ENCODE measurements around the gene UPK3A. TPM values are rescaled to one million over a fixed set of nuclear protein-coding genes. Genes with fewer than 3 reads are reported as not detected.
A peak's percentile ranks its signal among the peaks of the same experiment; 100 is the strongest.

Gene UPK3A
- total and polyA plus RNA-seq, 12 donors = 0.17 TPM; not detected in 11

DNA sequence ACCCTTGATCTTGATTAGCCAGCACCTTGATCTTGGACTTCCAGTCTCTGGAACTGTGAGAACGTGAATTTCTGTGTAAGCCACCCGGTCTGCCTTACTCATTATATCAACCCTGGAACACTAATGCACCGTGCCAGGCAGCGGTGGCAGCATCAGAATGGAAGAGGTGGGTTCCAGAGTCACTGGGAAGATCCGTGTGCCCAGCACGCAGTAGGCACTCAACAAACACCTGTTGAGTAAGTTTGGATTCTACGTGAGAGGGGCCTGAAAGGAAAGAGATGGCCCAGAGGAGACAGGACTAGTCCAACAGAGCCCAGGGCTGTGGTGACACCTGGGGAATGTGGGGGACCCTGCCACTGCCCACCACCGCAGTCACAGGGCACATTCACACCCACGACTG lies 6.6 kb upstream of the UPK3A start:
- Histone ChIP-seq H3K4me1 (replicated peaks in 1 of 2) (peaks cover 0 to 7% of the 10 kb centered on the region in 2 donors), H3K27me3 (no peaks in the 10 kb centered on the region), H3K4me3 (no peak overlapping the region), H3K36me3 (replicated peaks in 1 of 2) (no peaks in the 10 kb centered on the region), H3K9me3 (replicated peaks in 1 of 3) (no peaks in the 10 kb centered on the region), H3K27ac (no peak overlapping the region)
- intact Hi-C loops (cut with DNase I) = no loop called here
- WGBS, 4 donors = 69 to 85% (median 78%) methylated on average over 6 to 9 of the region's 9 CpGs
- no peak for TF ChIP-seq POLR2A (IDR thresholded peaks at IDR 0.05)
- TF ChIP-seq, protein P1, sequence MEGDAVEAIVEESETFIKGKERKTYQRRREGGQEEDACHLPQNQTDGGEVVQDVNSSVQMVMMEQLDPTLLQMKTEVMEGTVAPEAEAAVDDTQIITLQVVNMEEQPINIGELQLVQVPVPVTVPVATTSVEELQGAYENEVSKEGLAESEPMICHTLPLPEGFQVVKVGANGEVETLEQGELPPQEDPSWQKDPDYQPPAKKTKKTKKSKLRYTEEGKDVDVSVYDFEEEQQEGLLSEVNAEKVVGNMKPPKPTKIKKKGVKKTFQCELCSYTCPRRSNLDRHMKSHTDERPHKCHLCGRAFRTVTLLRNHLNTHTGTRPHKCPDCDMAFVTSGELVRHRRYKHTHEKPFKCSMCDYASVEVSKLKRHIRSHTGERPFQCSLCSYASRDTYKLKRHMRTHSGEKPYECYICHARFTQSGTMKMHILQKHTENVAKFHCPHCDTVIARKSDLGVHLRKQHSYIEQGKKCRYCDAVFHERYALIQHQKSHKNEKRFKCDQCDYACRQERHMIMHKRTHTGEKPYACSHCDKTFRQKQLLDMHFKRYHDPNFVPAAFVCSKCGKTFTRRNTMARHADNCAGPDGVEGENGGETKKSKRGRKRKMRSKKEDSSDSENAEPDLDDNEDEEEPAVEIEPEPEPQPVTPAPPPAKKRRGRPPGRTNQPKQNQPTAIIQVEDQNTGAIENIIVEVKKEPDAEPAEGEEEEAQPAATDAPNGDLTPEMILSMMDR (IDR thresholded peaks at IDR 0.05) = no peak
- DNase-seq = no peak

DNA sequence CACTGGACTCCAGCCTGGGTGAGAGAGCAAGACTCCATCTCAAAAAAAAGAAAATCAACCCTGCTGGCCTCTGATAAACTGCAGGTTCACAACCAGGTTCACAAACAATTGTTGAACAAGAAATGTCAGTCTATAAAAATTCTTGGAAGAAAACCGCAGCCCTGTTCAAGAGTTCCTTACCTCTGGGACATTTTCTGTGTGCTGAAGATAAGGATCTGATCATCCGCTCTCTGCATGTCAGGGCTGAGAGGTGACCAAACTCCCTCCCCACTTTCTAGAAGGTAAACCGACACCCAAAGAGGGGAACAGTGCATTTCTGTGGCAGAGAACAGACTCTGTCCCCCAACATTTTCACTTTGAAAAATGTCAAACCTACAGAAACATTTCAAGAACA lies 4.2 kb upstream of the UPK3A start:
- Histone ChIP-seq H3K4me1 (replicated peaks in 1 of 2) (peaks cover 0 to 18% of the 10 kb centered on the region in 2 donors), H3K27me3 (peaks cover 5% of the 10 kb centered on the region), H3K36me3 (replicated peaks in 1 of 2) (no peaks in the 10 kb centered on the region), H3K4me3 (no peak overlapping the region), H3K9me3 (replicated peaks in 1 of 3) (no peaks in the 10 kb centered on the region), H3K27ac (peak overlapping the region in 2 of 5 donors; percentile 44 to 74)
- DNase-seq = no peak
- intact Hi-C loops (cut with DNase I) = no loop called here
- WGBS, 4 donors = 82 to 99% (median 93%) methylated on average over 3 of the region's 3 CpGs
- TF ChIP-seq, protein P1 (IDR thresholded peaks at IDR 0.05) = no peak
- TF ChIP-seq POLR2A (IDR thresholded peaks at IDR 0.05) = no peak

DNA sequence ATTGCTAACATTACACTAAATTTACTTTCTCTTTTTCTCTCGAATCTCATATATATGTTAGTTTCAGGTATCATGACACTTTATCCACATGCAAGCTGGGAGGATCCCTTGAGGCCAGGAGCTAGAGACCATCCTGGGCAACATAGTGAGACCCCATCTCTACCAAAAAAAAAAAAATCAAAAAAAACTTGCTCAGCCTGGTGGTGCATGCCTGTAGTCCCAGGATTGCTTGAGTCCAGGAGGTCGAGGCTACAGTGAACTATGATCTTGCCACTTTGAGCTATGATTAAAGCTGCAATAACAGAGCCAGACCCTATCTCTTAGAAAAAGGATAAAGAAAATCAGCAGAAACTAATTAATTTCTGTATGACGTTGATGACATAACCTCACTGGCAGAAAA lies 3.7 kb upstream of the UPK3A start:
- no peaks in the 10 kb centered on the region for H3K36me3 ChIP-seq (replicated peaks in 1 of 2)
- 66 to 79% (median 70%) methylated on average over 3 of the region's 3 CpGs for WGBS, 4 donors
- no peak overlapping the region for H3K27ac ChIP-seq
- H3K27me3 ChIP-seq = peaks cover 5% of the 10 kb centered on the region
- DNase-seq = no peak
- no peak overlapping the region for H3K4me3 ChIP-seq
- H3K4me1 ChIP-seq (replicated peaks in 1 of 2) = peaks cover 0 to 18% of the 10 kb centered on the region in 2 donors
- H3K9me3 ChIP-seq (replicated peaks in 1 of 3) = no peaks in the 10 kb centered on the region
- TF ChIP-seq, protein P1 (IDR thresholded peaks at IDR 0.05) = no peak
- no peak for TF ChIP-seq POLR2A (IDR thresholded peaks at IDR 0.05)
- intact Hi-C loops (cut with DNase I) = no loop called here

DNA sequence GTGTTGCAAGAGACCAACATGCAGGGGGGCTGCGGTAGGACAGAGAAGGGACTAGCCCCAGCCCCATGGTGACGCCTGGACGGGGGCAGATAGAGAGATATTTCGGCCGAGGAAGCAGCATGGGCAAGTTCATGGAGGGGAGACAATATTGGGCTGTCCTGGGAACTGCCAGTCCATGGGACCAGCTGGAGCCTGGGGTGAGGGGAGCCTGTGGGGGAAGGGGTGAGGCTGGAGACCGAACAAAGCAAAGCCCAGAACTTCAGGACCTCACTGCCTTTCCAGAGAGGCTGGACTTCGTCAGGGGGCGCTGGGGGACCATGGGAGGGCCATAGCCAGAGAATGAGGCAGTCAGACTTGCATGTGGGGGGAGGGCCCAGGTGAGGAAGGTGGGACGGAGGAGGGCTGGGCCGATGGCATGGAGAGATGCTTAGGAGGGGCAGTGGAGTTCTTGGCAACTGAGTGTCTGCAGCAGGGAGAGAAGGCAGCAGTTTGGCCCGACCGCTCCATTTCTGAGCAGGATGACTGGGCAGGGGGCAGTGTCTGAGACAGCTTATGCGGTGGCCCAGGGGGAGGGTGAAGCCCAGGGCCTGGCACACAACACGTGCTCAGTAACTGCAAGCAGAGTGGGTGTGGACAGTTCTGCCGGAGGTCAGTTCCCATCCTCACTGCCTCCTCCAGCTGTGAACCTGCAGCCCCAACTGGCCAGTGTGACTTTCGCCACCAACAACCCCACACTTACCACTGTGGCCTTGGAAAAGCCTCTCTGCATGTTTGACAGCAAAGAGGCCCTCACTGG lies 712 bp downstream of the UPK3A start:
- TF ChIP-seq, protein P1 (IDR thresholded peaks at IDR 0.05) = no peak
- no peak for TF ChIP-seq POLR2A (IDR thresholded peaks at IDR 0.05)
- Histone ChIP-seq H3K27me3 (peaks cover 5% of the 10 kb centered on the region), H3K27ac (no peak overlapping the region), H3K36me3 (replicated peaks in 1 of 2) (no peaks in the 10 kb centered on the region), H3K4me3 (no peak overlapping the region), H3K4me1 (replicated peaks in 1 of 2) (peaks cover 0 to 13% of the 10 kb centered on the region in 2 donors), H3K9me3 (replicated peaks in 1 of 3) (no peaks in the 10 kb centered on the region)
- intact Hi-C loops (cut with DNase I) = no loop called here
- WGBS, 4 donors = 56 to 63% (median 61%) methylated on average over 14 to 16 of the region's 16 CpGs
- no peak for DNase-seq

Measured in adrenal gland (tissue), 12 donors.